GM19351 (cell line): ENCODE results near the gene IFT25.
"Not testable (repeated sequence)": the region's sequence is repeated elsewhere in the genome, so short reads cannot be mapped to it uniquely, and the experiment has no call there.

Source experiments
- ATAC-seq: cut with Tn5 transposase; IDR thresholded peaks from one replicate; pipeline ENCODE4 v1.9.1; 2021; ENCODE audit warnings: mild to moderate bottlenecking, moderate library complexity; ENCODE audit not compliant: unreplicated experiment

IFT25 gene

DNA sequence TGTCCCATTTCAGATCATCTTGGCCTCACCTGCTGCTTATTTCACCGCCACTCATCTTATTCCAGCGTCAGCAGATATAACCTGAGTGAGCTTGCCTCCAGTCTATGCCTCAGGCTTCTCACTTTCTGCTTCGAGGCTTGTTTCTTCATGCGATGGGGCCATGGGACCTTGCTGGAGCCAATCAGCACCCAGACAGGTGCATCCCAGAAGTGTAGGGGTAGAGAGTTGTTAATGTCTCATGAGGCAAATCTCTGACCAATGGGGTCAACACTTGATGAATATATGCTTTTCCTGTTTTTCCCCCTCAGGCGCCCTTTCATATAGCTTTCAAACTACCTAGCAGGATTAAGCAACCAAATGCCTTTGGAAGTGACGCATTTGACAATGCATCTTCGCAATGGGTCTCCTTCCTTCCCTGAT lies 55.0 kb downstream of the IFT25 start:
- no peak for ATAC-seq

DNA sequence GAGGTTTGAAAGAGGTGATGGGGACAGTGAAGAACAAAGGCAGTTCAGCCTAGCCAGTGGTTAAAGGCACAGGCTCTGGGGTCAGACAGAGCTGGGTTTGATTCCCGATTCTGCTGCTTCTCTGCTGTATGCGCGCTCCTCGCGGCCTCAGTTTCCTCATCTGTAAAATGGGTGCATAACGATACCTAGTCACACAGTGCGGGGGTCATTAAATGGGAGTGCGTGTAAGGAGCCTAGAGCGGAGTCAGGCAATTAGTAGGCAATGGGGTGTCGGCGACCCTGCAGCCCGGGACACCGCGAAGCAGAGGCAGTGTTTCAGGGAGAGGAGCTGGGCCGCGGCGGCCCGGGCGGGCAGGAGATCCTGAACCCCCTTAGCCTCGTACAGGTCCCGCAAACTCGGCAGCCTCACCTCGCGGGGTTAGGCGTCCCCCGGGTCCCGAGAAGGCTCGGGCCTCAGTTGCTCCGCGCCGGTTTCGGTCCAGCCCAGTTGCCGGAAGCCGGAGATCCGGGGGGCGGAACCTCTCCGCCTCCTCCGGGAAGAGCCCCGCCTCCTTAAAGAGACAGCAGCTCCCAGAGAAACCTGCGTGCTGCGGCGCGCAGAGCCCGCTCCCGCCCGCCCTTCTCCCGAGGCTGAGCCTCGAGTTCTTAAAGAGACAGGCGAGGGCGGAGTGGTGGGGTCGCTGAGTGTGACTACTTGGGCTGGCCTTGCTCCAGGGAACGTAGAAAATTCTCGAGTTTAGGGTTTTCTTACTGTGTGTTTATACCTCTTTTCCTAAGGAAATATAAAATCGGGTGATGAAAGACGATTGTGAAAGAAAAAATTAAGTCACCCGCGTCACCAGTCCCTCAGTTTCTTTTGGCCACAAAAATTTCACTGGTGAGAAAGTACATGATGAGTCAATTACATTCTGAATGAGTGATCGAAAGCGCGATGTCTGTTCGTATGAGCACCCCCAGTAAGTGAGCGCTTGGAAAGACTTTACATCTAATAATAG lies 55.9 kb downstream of the IFT25 start, which contains the start of gene YIPF1:
YIPF1 (minus strand) TSS at position 494 of the 995 bp plus-strand sequence. CDS start 860 bp downstream, outside the sequence.
- ATAC-seq = peak; percentile 90

DNA sequence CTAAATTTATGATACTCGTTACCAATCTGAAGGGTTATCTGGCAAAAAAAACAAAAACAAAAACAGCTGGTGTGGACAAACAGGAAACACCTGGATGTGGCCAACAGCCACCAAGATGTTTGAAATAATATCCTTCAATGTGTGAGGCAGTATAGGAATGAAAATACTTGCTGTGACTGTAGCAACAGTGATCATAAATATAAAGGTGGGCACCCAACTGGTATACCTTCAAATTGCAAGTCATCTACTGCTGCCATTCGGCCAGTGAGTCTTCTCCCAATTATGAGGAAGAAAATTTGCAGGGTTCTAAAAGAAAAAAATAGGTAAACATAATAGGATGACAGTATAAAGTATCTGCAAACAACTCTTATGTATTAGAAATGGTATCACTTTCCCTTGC lies 56.8 kb downstream of the IFT25 start:
- ATAC-seq = no peak

DNA sequence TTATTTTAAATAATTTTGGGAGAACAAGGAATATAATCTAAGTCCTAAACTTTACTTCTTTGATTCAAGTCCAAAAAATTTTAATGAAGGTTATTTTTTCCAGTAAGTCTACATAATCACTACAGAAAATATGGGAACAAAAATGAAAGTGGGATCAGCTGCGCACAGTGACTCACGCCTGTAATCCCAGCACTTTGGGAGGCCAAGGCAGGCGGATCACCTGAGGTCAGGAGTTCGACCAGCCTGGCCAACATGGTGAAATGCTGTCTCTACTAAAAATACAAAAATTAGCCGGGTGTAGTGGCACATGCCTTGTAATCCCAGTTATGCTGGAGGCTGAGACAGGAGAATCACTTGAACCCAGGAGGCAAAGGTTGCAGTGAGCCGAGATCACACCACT lies 61.9 kb downstream of the IFT25 start:
- not testable (repeated sequence) for ATAC-seq

DNA sequence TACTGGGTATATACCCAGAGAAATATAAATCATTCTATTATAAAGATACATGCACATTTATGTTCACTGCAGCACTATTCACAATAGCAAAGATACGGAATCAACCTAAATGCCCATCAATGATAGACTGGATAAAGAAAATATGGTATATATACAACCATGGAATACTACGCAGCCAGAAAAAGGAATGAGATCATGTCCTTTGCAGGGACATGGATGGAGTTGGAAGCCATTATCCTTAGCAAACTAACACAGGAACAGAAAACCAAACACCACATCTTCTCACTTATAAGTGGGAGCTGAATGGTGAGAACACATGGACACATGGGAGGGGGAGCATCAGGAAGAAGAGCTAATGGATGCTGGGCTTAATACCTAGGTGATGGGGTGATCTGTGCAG lies 63.6 kb downstream of the IFT25 start:
- not testable (repeated sequence) for ATAC-seq

DNA sequence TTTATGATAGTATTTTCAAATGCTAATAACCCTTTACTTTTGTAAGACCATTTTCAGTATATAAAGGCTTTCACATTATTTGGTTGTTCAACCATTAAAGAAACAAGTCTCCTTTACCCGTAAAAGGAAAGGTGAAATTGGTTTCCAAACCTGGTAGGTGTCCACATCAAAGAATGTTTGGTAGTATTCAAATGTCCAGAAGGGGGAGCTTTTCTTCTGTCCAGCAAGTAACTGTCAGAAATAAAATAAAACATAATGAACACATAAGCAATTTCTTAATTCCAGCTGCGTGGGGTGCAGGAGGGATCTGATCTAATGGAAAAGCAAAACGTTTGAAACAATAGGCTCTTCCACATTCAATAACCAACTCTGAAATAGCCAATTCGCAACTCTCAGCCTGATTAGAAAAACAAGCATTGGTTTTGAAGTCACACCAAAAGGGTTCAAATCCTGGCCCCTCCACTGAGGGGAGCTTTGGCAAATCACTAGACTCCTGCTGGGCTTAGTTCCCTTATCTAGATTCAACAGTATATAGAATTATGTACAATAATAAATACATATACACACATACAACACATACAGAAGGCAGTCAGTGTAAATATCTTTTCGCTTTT lies 66.9 kb downstream of the IFT25 start:
- no peak for ATAC-seq

DNA sequence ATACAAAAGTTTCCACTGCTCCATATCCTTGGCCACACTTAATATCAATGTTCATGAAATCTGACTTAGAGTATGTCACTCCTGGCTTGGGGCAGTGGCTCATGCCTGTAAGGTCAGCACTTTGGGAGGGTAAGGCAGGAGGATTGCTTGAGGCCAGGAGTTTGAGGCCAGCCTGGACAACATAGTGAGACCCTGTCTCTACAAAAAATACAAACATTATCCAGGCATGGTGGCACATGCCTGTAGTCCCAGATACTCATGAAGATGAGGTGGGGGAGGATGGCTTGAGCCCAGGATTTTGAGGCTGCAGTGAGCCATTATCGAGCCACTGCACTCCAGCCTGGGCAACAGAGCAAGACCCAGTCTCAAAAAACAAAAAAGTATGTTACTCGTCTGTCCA lies 70.3 kb downstream of the IFT25 start:
- not testable (repeated sequence) for ATAC-seq

DNA sequence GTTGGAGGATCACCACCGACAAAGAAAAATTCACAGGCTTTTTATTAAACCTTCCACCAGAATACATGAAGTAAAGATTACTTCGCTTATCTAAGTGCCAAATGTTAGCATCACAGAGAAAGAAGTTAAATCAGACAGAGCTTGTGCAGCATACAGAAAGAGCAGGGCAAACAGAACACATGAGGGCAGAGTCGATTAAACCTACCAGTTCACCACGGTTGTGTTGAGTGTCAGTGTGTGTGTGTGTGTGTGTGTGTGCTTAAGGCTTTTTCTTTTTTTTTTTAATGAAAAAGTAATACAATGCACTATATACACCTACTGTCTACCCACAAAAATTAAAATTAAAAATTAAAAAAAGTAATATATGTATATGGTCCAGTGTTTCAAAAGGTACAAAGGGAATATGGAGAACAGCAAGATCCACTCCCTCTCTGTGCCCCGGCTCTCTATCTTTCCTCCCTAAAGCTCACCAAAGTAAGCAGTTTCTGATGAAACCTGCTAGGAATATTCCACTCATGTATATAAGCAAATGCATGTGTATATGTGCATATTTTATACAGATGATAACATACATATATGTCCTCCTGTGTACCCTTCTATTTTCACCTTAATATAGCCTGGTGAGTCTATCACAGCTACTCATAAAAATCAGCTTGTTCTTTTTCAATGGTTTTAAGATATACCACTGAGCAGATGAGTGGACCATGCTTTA lies 73.6 kb downstream of the IFT25 start:
- ATAC-seq = no peak
